GM12873 (cell line): Measurements from ENCODE around the gene TEX9.

Experiments used
- CTCF ChIP-seq: IDR thresholded peaks from 2 replicates; pipeline ENCODE4 v1.5.1; 2012; ENCODE audit warnings: low read depth, mild to moderate bottlenecking, moderate library complexity, low read length, control low read depth; ENCODE audit not compliant: insufficient read depth; ENCODE audit errors: missing control alignments

TEX9 gene

GRCh38 chr15:56337084-56337725 lies 28.0 kb upstream of the TEX9 start:
- TF ChIP-seq CTCF = no peak

- no peak for TF ChIP-seq CTCF
Observed at GRCh38 chr15:56339594-56339993, 25.6 kb upstream of the TEX9 start.

GRCh38 chr15:56341201-56341600 lies 24.0 kb upstream of the TEX9 start:
- TF ChIP-seq CTCF = no peak

GRCh38 chr15:56342653-56343052 lies 22.6 kb upstream of the TEX9 start:
- no peak for TF ChIP-seq CTCF

GRCh38 chr15:56343879-56344278 lies 21.3 kb upstream of the TEX9 start:
- no peak for TF ChIP-seq CTCF

- TF ChIP-seq CTCF = no peak
Observed at GRCh38 chr15:56344336-56344735, 20.9 kb upstream of the TEX9 start.

GRCh38 chr15:56346414-56346813 lies 18.8 kb upstream of the TEX9 start:
- no peak for TF ChIP-seq CTCF
